GM12891 (cell line): ENCODE measurements around the gene FUT4.

Experiments used
- POLR2A ChIP-seq: IDR thresholded peaks from 2 replicates; pipeline ENCODE4 v1.6.1; 2011; ENCODE audit warnings: low read depth, low read length, control low read depth
- POLR2AphosphoS5 ChIP-seq: IDR thresholded peaks from 2 replicates; pipeline ENCODE4 v1.6.1; 2011; ENCODE audit warnings: low read depth, low read length, control low read depth
- SPI1 ChIP-seq: IDR thresholded peaks from 2 replicates; pipeline ENCODE4 v1.6.1; 2011; ENCODE audit warnings: low read depth, low read length, control low read depth

GRCh38 chr11:94574193-94574961 lies 30.7 kb downstream of the FUT4 start:
- TF ChIP-seq POLR2A (no peak), POLR2AphosphoS5 (no peak), SPI1 (no peak)
